22Rv1 (cell line): ENCODE data around the gene SLC2A10.

Experiments
- ZFX ChIP-seq: fragments of 450-650 bp; IDR thresholded peaks from 2 replicates; pipeline ENCODE4 v1.6.1; 2017; ENCODE audit warnings: antibody characterized with exemption, borderline replicate concordance
- TF ChIP-seq, protein P1 (sequence below): fragments of 450-650 bp; IDR thresholded peaks from 2 replicates; pipeline ENCODE4 v1.5.1; 2017; ENCODE audit warnings: mild to moderate bottlenecking

DNA sequence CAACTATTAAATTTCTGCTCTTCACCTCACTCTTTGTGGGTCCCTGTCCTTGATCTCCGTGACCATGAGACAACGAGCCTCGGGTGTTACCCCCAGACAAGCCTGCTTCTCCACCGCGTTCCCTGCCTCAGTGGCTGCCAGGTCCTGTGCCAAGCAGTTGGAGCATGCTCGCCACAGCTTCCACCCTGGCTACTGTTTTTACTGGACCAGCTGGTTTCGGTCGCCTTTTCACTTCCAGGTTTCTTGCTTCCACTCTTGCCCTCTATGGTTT lies 25.8 kb upstream of the SLC2A10 start:
- TF ChIP-seq, protein P1, sequence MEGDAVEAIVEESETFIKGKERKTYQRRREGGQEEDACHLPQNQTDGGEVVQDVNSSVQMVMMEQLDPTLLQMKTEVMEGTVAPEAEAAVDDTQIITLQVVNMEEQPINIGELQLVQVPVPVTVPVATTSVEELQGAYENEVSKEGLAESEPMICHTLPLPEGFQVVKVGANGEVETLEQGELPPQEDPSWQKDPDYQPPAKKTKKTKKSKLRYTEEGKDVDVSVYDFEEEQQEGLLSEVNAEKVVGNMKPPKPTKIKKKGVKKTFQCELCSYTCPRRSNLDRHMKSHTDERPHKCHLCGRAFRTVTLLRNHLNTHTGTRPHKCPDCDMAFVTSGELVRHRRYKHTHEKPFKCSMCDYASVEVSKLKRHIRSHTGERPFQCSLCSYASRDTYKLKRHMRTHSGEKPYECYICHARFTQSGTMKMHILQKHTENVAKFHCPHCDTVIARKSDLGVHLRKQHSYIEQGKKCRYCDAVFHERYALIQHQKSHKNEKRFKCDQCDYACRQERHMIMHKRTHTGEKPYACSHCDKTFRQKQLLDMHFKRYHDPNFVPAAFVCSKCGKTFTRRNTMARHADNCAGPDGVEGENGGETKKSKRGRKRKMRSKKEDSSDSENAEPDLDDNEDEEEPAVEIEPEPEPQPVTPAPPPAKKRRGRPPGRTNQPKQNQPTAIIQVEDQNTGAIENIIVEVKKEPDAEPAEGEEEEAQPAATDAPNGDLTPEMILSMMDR = no peak
- no peak for TF ChIP-seq ZFX
